AG09319 (cell line): ENCODE data around the gene KIAA0232.
"Not testable (repeated sequence)": the region's sequence is repeated elsewhere in the genome, so short reads cannot be mapped to it uniquely, and the experiment has no call there.

Source experiments
- DNase-seq: peaks from one replicate; pipeline ENCODE4 v3.0.0-alpha.2; 2010; ENCODE audit warnings: low read depth; ENCODE audit errors: extremely low read depth
- TF ChIP-seq, protein P1 (sequence below): IDR thresholded peaks from 2 replicates; pipeline ENCODE4 v1.5.1; 2011; ENCODE audit warnings: low read depth, mild to moderate bottlenecking, inconsistent platforms, low read length, moderate library complexity

KIAA0232 gene

DNA sequence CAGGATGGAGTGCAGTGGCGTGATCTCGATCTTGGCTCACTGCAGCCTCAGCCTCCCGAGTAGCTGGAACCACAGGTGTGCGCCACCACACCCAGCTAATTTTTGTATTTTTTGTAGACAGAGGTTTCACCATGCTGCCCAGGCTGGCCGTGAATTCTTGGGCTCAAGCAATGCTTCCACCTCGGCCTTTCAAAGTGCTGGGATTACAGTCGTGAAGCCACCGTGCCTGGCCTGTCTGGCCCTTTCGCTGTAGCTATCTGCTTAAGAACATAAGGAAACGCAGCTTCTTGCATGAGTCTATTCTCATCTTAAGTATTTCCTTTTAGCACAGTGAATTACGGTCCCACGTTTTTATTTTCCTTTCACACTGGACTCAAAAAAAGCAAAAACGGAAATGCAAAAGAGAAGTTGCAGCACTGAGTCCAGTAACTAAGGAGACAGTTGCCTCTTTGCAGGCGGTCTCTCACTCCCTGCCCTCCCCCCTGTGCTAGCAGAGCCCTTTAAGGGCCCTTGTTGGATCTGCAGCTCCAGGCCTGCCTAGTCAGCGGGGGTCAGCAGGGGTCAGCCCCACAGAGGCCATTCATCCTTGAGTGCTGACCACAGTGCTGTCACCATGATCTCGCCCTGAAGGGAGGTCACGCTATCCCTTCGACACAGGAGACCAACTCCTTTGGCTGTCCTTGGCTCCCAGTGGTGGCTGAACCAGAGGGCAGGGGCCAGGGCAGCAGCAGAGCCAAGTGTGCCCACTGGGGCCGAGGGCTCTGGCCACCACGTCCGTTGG lies 105.3 kb downstream of the KIAA0232 start:
- DNase-seq = no peak
- TF ChIP-seq, protein P1, sequence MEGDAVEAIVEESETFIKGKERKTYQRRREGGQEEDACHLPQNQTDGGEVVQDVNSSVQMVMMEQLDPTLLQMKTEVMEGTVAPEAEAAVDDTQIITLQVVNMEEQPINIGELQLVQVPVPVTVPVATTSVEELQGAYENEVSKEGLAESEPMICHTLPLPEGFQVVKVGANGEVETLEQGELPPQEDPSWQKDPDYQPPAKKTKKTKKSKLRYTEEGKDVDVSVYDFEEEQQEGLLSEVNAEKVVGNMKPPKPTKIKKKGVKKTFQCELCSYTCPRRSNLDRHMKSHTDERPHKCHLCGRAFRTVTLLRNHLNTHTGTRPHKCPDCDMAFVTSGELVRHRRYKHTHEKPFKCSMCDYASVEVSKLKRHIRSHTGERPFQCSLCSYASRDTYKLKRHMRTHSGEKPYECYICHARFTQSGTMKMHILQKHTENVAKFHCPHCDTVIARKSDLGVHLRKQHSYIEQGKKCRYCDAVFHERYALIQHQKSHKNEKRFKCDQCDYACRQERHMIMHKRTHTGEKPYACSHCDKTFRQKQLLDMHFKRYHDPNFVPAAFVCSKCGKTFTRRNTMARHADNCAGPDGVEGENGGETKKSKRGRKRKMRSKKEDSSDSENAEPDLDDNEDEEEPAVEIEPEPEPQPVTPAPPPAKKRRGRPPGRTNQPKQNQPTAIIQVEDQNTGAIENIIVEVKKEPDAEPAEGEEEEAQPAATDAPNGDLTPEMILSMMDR = no peak

DNA sequence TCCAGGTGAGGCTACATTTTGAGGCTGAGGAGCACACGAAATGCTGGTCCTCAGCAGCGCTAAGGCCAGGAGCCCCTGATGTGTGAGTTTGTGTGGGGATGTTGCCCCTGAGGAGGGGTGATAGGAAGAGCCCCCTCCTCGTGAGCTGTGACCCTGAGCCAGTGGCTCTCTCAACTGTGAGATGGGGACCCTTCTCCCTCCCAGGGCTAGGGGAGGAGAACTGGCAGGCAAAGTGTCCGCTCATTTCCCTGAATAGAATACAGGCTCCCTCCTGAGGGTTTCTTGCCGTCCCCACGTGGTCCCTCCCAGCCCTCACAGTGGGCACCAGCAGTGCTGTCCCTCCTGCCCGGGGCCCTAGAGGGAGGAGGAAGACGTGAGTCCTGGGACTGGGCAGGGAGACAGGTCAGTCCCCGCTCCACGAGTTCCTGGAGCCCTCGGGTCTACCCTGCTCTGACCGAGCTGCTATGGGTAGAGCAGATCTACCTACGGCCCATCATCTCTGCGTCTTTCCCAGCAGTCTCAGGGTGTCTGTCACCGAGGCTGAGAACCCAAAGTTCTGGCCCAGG lies 106.1 kb downstream of the KIAA0232 start:
- no peak for DNase-seq
- TF ChIP-seq, protein P1 = no peak

DNA sequence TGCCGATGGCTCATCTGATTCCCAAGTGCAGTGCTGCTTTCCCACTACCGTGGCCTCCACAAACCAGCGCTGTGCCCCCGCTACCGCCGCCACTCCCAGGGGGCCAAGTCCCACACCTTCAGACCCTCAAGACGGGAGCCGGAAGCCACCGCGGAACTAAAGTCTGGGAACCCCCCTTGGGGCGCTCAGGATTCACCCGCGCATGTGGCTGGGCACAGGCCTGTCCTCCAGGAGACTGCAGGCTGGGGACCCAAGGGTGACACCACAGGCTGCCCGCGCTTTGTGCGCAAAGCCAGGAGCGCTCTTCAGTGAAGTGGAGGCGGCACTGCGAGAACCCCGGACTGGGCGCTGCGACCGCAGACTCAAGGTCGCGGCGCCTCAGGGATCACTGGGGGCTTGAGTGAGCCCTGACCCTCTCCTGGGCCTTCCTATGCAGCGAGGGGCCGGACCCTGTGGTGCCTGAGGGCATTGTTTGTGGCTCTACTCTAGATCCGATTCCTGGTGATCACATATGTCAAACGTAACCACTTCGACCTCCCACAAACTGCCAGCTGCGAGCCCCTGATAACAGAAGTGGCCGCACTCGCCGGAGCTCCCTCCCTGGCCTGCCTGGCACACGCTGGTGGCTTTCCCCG lies 106.7 kb downstream of the KIAA0232 start:
- TF ChIP-seq, protein P1 = no peak
- DNase-seq = no peak

DNA sequence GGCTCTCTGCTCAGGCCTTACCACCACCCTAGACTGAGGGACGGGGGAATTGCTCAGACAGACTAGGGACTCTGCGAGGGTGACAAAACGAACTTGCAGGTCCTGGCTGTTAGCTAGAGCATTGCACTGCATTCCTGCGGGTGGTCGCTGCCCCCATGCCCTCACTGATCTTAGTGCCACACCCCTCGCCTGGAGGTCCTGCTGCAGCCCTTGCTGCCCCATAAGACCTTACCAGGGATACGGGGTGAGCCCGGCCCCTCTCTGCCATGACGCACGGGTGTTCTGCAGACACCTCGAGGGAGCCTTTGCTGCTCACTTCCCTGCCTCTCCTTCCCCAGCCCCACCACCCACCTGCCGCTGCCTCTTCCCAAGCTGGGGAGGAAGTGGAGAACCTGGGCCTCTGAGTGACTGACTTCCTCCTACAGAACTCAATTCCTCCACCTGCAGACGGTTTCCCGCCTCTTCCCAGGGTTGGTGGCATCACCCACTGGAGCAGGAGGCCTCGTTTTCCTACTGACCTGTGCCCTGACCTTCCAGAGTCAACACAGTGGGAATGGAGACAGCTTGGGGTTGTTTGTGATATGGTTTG lies 107.3 kb downstream of the KIAA0232 start:
- TF ChIP-seq, protein P1 = no peak
- DNase-seq = no peak

DNA sequence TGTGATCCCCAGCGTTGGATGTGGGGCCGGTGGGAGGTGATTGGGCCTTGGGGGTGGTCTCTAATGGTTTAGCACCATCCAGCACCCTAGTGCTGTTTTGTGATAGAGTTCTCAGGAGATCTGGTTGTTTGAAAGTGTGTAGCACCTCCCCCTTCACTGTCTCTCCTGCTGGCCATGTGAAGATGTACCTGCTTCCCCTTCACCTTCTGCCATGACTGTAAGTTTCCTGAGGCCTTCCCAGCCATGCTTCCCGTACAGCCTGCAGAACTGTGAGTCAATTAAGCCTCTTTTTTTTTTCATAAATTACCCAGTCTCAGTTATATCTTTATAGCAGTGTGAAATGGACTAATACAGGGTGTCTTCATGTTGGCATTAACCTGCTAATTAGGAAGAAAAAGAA lies 107.8 kb downstream of the KIAA0232 start:
- DNase-seq = no peak
- TF ChIP-seq, protein P1 = no peak

DNA sequence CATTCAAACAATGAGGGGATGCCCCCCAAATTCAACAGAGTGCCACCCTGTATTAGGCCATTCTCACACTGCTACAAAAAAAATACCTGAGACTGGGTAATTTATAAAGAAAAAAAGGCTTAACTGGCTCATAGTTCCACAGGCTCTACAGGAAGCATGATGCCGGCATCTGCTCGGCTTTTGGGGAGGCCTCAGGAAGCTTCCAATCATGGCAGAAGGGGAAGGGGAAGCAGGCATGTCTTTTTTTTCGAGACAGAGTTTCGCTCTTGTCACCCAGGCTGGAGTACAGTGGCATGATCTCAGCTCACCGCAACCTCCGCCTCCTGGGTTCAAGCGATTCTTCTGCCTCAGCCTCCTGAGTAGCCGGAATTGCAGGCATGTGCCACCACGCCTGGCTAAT lies 108.4 kb downstream of the KIAA0232 start:
- not testable (repeated sequence) for DNase-seq

DNA sequence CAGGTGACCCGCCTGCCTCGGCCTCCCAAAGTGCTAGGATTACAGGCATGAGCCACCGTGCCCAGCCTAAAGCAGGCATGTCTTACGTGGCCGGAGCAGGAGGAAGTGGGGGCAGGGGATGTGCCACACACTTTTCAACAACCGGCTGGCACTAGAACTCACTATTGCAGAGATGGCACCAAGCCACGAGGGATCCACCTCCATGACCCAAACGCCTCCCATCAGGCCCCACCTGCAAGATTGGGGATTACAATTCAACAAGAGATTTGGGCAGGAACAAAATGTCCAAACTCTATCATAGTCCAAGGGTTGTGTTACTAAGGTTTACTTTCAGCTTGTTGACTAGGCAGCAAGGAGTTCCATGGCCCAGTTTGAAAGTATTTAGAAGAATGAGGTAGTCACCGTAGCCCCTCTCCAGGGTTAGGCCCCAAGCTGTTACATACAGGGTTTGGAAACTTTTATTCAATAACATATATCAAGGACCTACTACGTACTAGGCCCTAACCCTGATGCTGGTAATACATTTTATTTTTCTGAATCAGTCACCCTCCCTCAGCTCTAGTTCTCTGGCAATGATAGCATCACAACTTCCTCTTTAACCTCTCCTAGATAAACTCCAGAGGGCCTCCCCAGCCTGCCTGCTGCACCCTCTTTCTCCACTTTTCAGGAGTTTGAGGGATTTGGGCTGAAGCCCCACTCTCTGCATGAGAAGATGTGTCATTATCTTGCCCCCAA lies 109.1 kb downstream of the KIAA0232 start:
- TF ChIP-seq, protein P1 = no peak
- DNase-seq = no peak
